ENCODE measurements around the gene ZNF98. TPM values are rescaled to one million over a fixed set of nuclear protein-coding genes. Genes with fewer than 3 reads are reported as not detected.

ZNF98 gene
- total and polyA plus RNA-seq, 2 of the 8 experiments (the other 6 are each of a cell fraction or from before 2014, with no cell fraction given): not detected

GRCh38 chr19:22421797-22422196 is 349 bp downstream of the ZNF98 start:
- ChIA-PET CTCF (ENCODE audit: partially characterized antibody) (no interaction called here), POLR2A (ENCODE audit: partially characterized antibody) (no interaction called here)
- 84% methylated on average over 20 of the region's 20 CpGs; no CpG with 5 or more reads in 1 of the 2 experiments for WGBS, 2 experiments (ENCODE audit: extremely low coverage in 1 of 2, insufficient coverage in 1 of 2, insufficient read length in 1 of 2, insufficient replicate concordance in 2 of 2, low coverage in 1 of 2, low lambda C conversion rate in 2 of 2, missing lambda C conversion rate in 1 of 2)
- Histone ChIP-seq H3K23me2 (ENCODE audit: low read depth, low read length) (no peaks in the 10 kb centered on the region), H3K9ac (replicated peaks in 1 of 4; ENCODE audit: extremely low read depth in 1 of 4, low read depth in 3 of 4, low read length in 3 of 4) (no peak overlapping the region), H3K9me3 (ENCODE audit: insufficient read depth in 2 of 2, low read depth in 1 of 2, low read length in 1 of 2) (peaks cover 53 to 89% of the 10 kb centered on the region in 2 experiments), H3K79me1 (ENCODE audit: low read depth, low read length) (no peaks in the 10 kb centered on the region), H3K4me3 (ENCODE audit: extremely low read depth in 1 of 4, insufficient read depth in 2 of 4, low read depth in 3 of 4, low read length in 4 of 4) (no peak overlapping the region), H3K27me3 (replicated peaks in 1 of 4; ENCODE audit: control insufficient read depth in 3 of 4, extremely low read depth in 1 of 4, insufficient read depth in 3 of 4, low read length in 3 of 4) (no peaks in the 10 kb centered on the region), H3K4ac (replicated peaks; ENCODE audit: insufficient read length, low read depth, low read length) (no peak overlapping the region), H2BK5ac (ENCODE audit: low read depth, low read length) (no peak overlapping the region), H2AFZ (ENCODE audit: low read length) (no peak overlapping the region), H3K23ac (ENCODE audit: insufficient read length) (no peak overlapping the region), H2BK120ac (replicated peaks; ENCODE audit: low read depth, low read length) (no peak overlapping the region), H4K5ac (ENCODE audit: insufficient read length, low read depth, low read length) (no peak overlapping the region), H3K79me2 (ENCODE audit: control insufficient read depth in 1 of 2, insufficient read depth in 2 of 2, low read length in 2 of 2) (no peaks in the 10 kb centered on the region), H2BK15ac (ENCODE audit: low read length) (no peak overlapping the region), H3K27ac (ENCODE audit: low read depth, low read length) (no peak overlapping the region), H2AK5ac (ENCODE audit: low read depth, low read length) (no peak overlapping the region), H3K36me3 (ENCODE audit: control insufficient read depth in 2 of 4, insufficient read depth in 4 of 4, low read length in 3 of 4) (no peaks in the 10 kb centered on the region; a peak in 1 of 8 replicates), H3K56ac (replicated peaks; ENCODE audit: insufficient read length, low read depth, low read length) (no peak overlapping the region), H4K20me1 (replicated peaks in 1 of 2; ENCODE audit: control insufficient read depth in 1 of 2, insufficient read depth in 2 of 2, low read length in 2 of 2) (no peaks in the 10 kb centered on the region), H3K4me2 (ENCODE audit: insufficient read depth in 1 of 2, low read depth in 2 of 2, low read length in 2 of 2) (no peak overlapping the region), H3K18ac (ENCODE audit: extremely low read depth, low read length) (no peak overlapping the region), H3K4me1 (replicated peaks in 1 of 4; ENCODE audit: control insufficient read depth in 3 of 4, insufficient read depth in 4 of 4, low read length in 3 of 4) (no peaks in the 10 kb centered on the region), H2BK20ac (ENCODE audit: low read length) (no peak overlapping the region), H2BK12ac (ENCODE audit: low read depth, low read length) (no peak overlapping the region), H3K14ac (ENCODE audit: insufficient read length) (no peak overlapping the region), H4K8ac (ENCODE audit: extremely low read depth, insufficient read depth, low read length) (no peak overlapping the region), H4K91ac (replicated peaks; ENCODE audit: insufficient read length, low read length) (no peak overlapping the region)
- DNase-seq (ENCODE audit: low read depth in 1 of 2, low spot score in 2 of 2) (no peak), FAIRE-seq (no peak)
- TF ChIP-seq SIX5 (IDR thresholded peaks at IDR 0.05; ENCODE audit: low read depth, low read length) (no peak), GABPA (IDR thresholded peaks at IDR 0.05; ENCODE audit: borderline replicate concordance, insufficient read depth, low read length) (no peak), HDAC2 (IDR thresholded peaks at IDR 0.05; ENCODE audit: borderline replicate concordance in 1 of 2, low read depth in 2 of 2, low read length in 2 of 2) (no peak), MAX (IDR thresholded peaks at IDR 0.05) (no peak), YY1 (IDR thresholded peaks at IDR 0.05; ENCODE audit: low read depth, low read length) (no peak), TAF7 (optimal IDR thresholded peaks at IDR 0.05; ENCODE audit: borderline replicate concordance, low read depth, low read length) (no peak), RFX5 (IDR thresholded peaks at IDR 0.05; ENCODE audit: borderline replicate concordance, low read depth, low read length) (no peak), HDAC6 (IDR thresholded peaks at IDR 0.05; ENCODE audit: low read depth, low read length) (no peak), RBBP5 (IDR thresholded peaks at IDR 0.05; ENCODE audit: borderline replicate concordance, low read depth, low read length) (no peak), SIRT6 (IDR thresholded peaks at IDR 0.05; ENCODE audit: low read length) (no peak), BACH1 (IDR thresholded peaks at IDR 0.05; ENCODE audit: low read length) (no peak)
- TF ChIP-seq, protein P1, sequence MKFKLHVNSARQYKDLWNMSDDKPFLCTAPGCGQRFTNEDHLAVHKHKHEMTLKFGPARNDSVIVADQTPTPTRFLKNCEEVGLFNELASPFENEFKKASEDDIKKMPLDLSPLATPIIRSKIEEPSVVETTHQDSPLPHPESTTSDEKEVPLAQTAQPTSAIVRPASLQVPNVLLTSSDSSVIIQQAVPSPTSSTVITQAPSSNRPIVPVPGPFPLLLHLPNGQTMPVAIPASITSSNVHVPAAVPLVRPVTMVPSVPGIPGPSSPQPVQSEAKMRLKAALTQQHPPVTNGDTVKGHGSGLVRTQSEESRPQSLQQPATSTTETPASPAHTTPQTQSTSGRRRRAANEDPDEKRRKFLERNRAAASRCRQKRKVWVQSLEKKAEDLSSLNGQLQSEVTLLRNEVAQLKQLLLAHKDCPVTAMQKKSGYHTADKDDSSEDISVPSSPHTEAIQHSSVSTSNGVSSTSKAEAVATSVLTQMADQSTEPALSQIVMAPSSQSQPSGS (IDR thresholded peaks at IDR 0.05; ENCODE audit: low read length): no peak

All from H1 (cell line).